Endothelial cell (in vitro differentiated cells): ENCODE results near the gene GNA14. TPM values are rescaled to one million over a fixed set of nuclear protein-coding genes. Genes with fewer than 3 reads are reported as not detected.

Experiments used
- DNase-seq: peaks from one replicate; pipeline ENCODE4 v3.0.0; 2021; ENCODE audit warnings: low spot score
- H3K27ac Mint-ChIP-seq: one replicate; pipeline ENCODE4 v1.8.0; 2021; ENCODE audit warnings: mixed read lengths, inconsistent platforms; ENCODE audit not compliant: unreplicated experiment
- H3K27me3 Mint-ChIP-seq: one replicate; pipeline ENCODE4 v1.8.0; 2021; ENCODE audit warnings: mild to moderate bottlenecking, moderate library complexity, mixed read lengths, inconsistent platforms; ENCODE audit not compliant: unreplicated experiment
- H3K36me3 Mint-ChIP-seq: one replicate; pipeline ENCODE4 v1.8.0; 2021; ENCODE audit warnings: mild to moderate bottlenecking, low read depth, mixed read lengths, inconsistent platforms; ENCODE audit not compliant: unreplicated experiment
- H3K4me1 Mint-ChIP-seq: one replicate; pipeline ENCODE4 v1.8.0; 2021; ENCODE audit warnings: mild to moderate bottlenecking, mixed read lengths, inconsistent platforms; ENCODE audit not compliant: unreplicated experiment
- H3K4me3 Mint-ChIP-seq: one replicate; pipeline ENCODE4 v1.8.0; 2021; ENCODE audit warnings: mild to moderate bottlenecking, mixed read lengths, inconsistent platforms; ENCODE audit not compliant: unreplicated experiment
- H3K9me3 Mint-ChIP-seq: one replicate; pipeline ENCODE4 v1.8.0; 2021; ENCODE audit warnings: mixed read lengths, inconsistent platforms; ENCODE audit not compliant: unreplicated experiment
- CTCF ChIP-seq: fragments of 200-600 bp; sonication (generic); IDR thresholded peaks from one replicate; pipeline ENCODE4 v1.5.0; 2021; ENCODE audit warnings: antibody characterized with exemption; ENCODE audit not compliant: unreplicated experiment
- total RNA-seq: library from RNA; stranded (reverse); fragmentation: NEBNext Ultra II Directional; extraction: Animal tissue kit (Norgen Biotek cat#: 25700); gene quantifications from one replicate; pipeline ENCODE4 v1.2.1, GENCODE V29; 2021; ENCODE audit not compliant: unreplicated experiment

Gene GNA14
- total RNA-seq, 1 donor from 2014 or later, result 10.6 TPM

GRCh38 chr9:77454663-77455062, 193.5 kb downstream of the GNA14 start:
- no peak overlapping the region for H3K4me3 Mint-ChIP-seq

GRCh38 chr9:77453825-77454647, 194.1 kb downstream of the GNA14 start:
- H3K4me3 Mint-ChIP-seq, result no peak overlapping the region
- peaks cover 8% of the 10 kb centered on the region for H3K4me1 Mint-ChIP-seq
- no peaks in the 10 kb centered on the region for H3K9me3 Mint-ChIP-seq
- peaks cover 11% of the 10 kb centered on the region for H3K36me3 Mint-ChIP-seq
- H3K27ac Mint-ChIP-seq, result no peak overlapping the region
- peaks cover 2% of the 10 kb centered on the region for H3K27me3 Mint-ChIP-seq
- no peak for DNase-seq
- TF ChIP-seq CTCF, result no peak

More at GRCh38 chr9:77454663-77455062, 193.5 kb downstream of the GNA14 start:
- H3K36me3 Mint-ChIP-seq, result peaks cover 11% of the 10 kb centered on the region
- no peak for DNase-seq
- H3K27me3 Mint-ChIP-seq, result peaks cover 2% of the 10 kb centered on the region
- no peaks in the 10 kb centered on the region for H3K9me3 Mint-ChIP-seq
- no peak for TF ChIP-seq CTCF
- no peak overlapping the region for H3K27ac Mint-ChIP-seq
- H3K4me1 Mint-ChIP-seq, result peaks cover 11% of the 10 kb centered on the region

- H3K27me3 Mint-ChIP-seq, result no peaks in the 10 kb centered on the region
- no peak overlapping the region for H3K4me3 Mint-ChIP-seq
- H3K9me3 Mint-ChIP-seq, result no peaks in the 10 kb centered on the region
- TF ChIP-seq CTCF, result no peak
- H3K4me1 Mint-ChIP-seq, result no peaks in the 10 kb centered on the region
- H3K36me3 Mint-ChIP-seq, result peaks cover 15% of the 10 kb centered on the region
- H3K27ac Mint-ChIP-seq, result no peak overlapping the region
- no peak for DNase-seq
Observed at GRCh38 chr9:77451507-77451906, 196.6 kb downstream of the GNA14 start.

- Mint-ChIP-seq H3K9me3 (no peaks in the 10 kb centered on the region), H3K27ac (no peak overlapping the region), H3K4me1 (no peaks in the 10 kb centered on the region), H3K4me3 (no peak overlapping the region), H3K36me3 (peaks cover 15% of the 10 kb centered on the region), H3K27me3 (no peaks in the 10 kb centered on the region)
- DNase-seq, result no peak
- TF ChIP-seq CTCF, result no peak
Observed at GRCh38 chr9:77450085-77450475, 198.0 kb downstream of the GNA14 start.
